ENCODE data around the gene SPEN. TPM values are rescaled to one million over a fixed set of nuclear protein-coding genes. Genes with fewer than 3 reads are reported as not detected.
"Not testable (repeated sequence)": the region's sequence is repeated elsewhere in the genome, so short reads cannot be mapped to it uniquely, and the experiment has no call there.

SPEN gene
- total RNA-seq, 1 donor from 2014 or later, result 22.0 TPM

- peak; percentile 97 for DNase-seq
These were observed 12.9 kb upstream of the SPEN start for GRCh38 chr1:15834406-15835204.

- DNase-seq, result no peak
These were observed 12.2 kb upstream of the SPEN start for GRCh38 chr1:15835205-15835740.

DNA sequence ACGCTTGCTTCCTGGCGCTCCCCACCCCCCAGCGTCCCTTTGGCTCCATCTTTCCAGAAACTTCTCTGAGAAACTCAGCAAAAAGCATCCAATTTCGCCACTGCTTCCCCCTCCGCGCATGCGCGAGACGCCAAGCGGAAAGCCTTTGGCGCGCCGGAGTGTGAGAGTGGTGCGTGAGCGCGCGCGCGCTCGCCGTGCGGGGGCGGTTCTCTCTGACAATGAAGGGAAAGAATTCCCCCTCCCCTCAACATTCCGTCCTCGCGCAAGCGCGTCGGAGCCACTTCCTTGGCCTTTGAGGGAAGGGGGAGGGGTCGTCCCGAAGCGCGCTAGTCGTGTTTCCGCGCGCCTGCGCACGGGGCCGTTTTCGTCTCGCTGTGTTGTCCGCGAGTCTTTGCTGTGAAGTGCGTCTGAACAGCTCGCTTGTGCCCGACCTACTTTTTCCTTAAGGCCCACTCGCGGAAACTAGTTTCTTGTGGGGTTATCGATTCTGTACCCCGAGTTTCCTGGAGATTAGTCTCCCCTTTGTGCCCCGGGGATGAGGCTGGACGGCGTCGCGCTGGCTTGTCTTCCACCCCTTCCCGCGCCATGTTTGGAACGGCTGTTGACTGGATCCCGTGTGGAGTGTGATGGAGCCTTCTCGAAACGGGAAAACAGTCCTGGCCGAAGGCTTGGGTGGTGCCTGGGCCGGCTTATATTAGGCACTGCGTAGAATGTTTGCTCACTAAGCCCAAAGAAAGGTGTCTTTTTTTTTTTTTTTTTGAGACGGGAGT lies 11.6 kb upstream of the SPEN start:
- DNase-seq, result peak; percentile 100

DNA sequence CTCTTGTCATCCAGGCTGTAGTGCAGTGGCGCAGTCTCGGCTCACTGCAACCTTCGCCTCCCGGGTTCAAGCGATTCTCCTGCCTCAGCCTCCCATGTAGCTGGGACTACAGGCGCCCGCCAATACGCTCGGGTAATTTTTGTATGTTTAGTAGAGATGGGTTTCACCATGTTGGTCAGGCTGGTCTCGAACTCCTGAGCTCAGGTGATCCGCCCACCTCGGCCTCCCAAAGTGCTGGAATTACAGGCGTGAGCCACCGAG lies 11.1 kb upstream of the SPEN start:
- not testable (repeated sequence) for DNase-seq

GRCh38 chr1:15836772-15837669 lies 10.5 kb upstream of the SPEN start:
- peak; percentile 39 for DNase-seq

- DNase-seq, result no peak
These were observed 9.6 kb upstream of the SPEN start for GRCh38 chr1:15837931-15838330.

DNA sequence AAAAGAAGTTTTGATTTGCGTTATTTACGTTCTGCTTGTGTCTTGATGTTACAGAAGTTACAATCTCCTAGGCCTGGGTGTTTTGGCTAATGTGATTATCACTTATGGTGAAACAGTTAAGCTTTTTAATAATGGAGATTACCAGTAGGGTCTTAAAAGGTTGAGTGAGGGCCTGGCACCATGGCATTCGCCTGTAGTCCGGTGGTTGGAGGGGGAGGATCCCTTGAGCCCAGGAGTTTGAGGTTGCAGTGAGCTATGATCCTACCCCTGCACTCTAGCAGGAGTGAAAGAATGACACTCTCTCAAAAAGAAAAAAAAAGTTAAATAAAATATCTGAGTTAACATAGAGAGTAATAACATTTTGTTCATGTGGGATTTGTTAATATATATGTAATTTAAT lies 8.8 kb upstream of the SPEN start:
- DNase-seq, result no peak

DNA sequence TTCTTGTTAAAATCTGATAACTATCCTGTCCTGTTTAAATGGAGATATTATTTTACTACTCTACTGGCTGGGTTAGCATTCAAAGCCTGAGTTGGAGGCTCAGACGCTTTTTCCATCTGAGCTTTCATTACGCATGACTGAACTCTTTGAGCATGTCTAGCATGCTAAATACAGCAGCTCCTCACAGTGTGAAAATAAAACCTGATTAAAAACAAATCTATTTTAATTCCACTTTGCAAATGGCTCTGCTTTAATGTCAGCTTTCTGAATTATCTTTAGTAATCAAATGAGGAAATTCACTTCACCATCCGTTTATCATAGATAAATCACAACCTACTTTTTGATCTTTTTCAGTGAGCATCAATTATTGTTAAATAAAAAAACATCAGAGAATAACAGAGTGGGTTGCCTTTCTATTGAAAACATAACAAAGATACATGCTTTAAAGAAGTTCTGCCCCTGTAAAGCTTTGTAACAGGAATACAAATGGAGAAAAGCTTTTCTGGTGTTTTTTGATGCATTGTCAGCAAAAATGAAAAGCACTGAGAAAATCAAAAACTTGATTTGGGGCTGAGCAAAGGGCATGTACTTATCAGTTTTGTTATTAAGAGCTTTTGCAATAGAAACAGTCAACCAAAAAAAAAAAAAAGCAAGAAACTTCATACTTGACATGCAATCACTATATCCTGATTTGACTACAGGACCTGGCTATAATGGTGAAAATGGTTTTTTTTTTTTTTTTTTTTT lies 3.5 kb upstream of the SPEN start:
- DNase-seq, result no peak

DNA sequence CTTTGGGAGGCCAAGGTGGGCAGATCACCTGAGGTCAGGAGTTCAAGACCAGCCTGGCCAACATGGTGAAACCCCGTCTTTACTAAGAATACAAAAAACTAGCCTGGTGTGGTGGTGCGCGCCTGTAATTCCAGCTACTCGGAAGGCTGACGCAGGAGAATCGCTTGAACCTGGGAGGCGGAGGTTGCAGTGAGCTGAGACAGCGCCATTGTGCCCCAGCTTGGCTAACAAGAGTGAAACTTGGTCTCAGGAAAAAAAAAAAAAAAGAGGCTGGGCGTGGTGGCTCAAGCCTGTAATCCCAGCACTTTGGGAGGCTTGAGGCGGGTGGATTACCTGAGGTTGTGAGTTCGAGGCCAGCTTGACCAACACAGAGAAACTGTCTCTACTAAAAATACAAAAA lies 1.5 kb upstream of the SPEN start:
- not testable (repeated sequence) for DNase-seq

- no peak for DNase-seq
These were observed 311 bp downstream of the SPEN start for GRCh38 chr1:15847893-15848142.

DNA sequence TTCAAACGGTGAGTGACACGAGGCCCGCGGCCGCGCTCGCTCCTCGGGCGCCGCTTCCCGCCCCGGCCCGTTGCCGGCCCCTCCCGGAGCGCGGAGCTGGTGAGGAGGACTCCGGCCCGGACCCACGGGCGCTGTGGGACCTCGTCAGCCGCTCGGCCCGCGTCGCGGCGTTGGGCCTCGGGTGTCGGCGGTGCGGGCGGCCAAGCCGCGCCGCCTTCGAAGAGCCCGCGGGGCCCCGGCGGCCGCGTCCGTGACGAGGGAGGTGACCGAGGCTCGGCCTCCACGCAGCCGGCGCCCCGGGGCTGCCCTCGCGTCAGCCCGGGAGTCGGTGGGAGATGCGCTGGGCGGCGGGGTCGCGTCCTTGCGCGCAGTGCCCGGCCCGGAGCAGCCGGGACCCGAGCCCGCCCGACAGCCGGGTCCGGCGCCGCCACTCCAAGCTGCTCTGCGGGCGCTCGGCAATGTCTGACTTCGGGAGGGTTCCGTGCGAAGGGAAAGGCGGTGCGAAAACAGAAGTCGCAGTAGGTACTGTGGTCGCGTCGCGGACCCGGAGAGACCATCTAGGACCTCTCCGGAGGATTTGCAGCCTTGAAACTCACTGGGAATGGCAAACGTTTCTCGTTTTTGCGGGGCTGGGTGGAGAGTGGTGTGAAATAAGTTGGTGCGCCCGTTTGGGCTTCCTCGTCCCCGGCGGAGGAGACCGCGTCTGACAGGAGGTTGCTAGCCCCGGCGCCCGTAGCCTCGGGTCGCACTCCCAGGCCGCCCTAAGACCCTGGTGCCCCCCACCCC lies 829 bp downstream of the SPEN start:
- DNase-seq, result peak; percentile 53

- DNase-seq, result peak; percentile 93
These were observed 1.6 kb downstream of the SPEN start for GRCh38 chr1:15848929-15849774.

- peak; percentile 75 for DNase-seq
These were observed 2.3 kb downstream of the SPEN start for GRCh38 chr1:15849775-15850324.

DNA sequence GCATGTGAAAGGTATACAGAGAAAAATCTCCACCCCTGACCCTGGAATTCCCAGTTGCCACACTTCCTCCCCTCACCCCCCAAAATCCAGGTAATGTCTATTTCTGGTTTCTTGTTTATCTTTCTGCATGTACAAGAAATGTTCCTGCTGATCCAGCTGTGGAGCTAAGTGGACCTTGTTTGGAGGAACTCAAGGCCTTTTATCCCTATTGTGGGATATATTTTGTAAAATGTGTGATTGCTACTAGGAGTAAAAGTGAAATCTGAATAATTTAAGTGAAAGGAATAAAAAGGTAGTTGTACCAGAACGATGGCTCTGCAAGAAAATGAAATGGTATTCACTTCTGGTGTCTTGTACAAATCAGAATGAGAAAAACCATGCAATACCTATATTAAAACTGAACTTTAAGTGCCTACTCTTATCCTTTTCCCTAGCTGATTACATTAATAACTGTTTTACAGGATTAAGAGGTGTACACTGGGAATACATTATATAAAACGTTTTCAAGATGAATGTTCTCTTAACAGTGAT lies 3.0 kb downstream of the SPEN start:
- DNase-seq, result peak; percentile 15

GRCh38 chr1:15851210-15852035 lies 3.9 kb downstream of the SPEN start:
- DNase-seq, result peak; percentile 58

GRCh38 chr1:15852036-15852827 lies 4.7 kb downstream of the SPEN start:
- peak; percentile 36 for DNase-seq

- DNase-seq, result no peak
These were observed 5.4 kb downstream of the SPEN start for GRCh38 chr1:15852828-15853302.

DNA sequence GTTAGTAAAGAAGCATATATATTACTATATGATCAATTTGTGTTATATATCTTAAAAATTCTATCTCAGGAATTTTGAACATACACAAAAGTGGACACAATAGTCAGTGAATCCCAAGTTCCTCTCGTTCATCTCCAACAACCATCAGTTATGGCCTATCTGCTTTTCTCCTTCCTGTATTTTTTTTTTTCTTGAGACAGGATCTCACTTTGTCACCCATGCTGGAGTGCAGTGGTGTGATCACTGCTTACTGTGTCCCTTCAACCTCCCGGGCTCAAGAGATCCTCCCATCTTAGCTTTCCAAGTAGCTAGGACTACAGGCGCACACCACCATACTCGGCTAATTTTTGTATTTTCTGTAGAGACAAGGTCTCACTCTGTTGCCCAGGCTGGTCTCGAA lies 9.4 kb downstream of the SPEN start:
- no peak for DNase-seq
